DOHH2 (cell line): ENCODE results near the gene DAAM1.
A peak's percentile ranks its signal among the peaks of the same experiment; 100 is the strongest.

Source experiments
- H3F3A ChIP-seq: fragments of 200-600 bp; sonication (generic), shearing (Covaris generic); 2 replicates; pipeline ENCODE4 v1.6.0; 2016; ENCODE audit warnings: antibody characterized with exemption, mild to moderate bottlenecking; ENCODE audit not compliant: control insufficient read depth, insufficient read depth
- H3K27ac ChIP-seq: fragments of 200-600 bp; sonication (generic); 2 replicates; pipeline ENCODE4 v1.5.1; 2014; ENCODE audit warnings: low read depth, mild to moderate bottlenecking, low read length, moderate library complexity
- H3K27me3 ChIP-seq: fragments of 200-600 bp; sonication (generic); 2 replicates; pipeline ENCODE4 v1.6.1; 2014; ENCODE audit warnings: mild to moderate bottlenecking, low read length, mixed read lengths; ENCODE audit not compliant: control insufficient read depth
- H3K36me3 ChIP-seq: fragments of 200-600 bp; sonication (generic); 2 replicates; pipeline ENCODE4 v1.6.1; 2014; ENCODE audit warnings: mild to moderate bottlenecking, low read length, moderate library complexity, mixed read lengths; ENCODE audit not compliant: control insufficient read depth
- H3K4me1 ChIP-seq: fragments of 200-600 bp; sonication (generic); 2 replicates; pipeline ENCODE4 v1.6.1; 2014; ENCODE audit warnings: mild to moderate bottlenecking, low read length, mixed read lengths; ENCODE audit not compliant: control insufficient read depth
- H3K4me2 ChIP-seq: fragments of 200-600 bp; sonication (generic); 2 replicates; pipeline ENCODE4 v1.6.0; 2014; ENCODE audit warnings: mild to moderate bottlenecking, low read length, moderate library complexity
- H3K4me3 ChIP-seq: fragments of 200-600 bp; sonication (generic); 2 replicates; pipeline ENCODE4 v1.5.1; 2014; ENCODE audit warnings: mild to moderate bottlenecking, low read length, mixed read lengths
- H3K79me2 ChIP-seq: fragments of 200-600 bp; sonication (generic); 2 replicates; pipeline ENCODE4 v1.6.1; 2014; ENCODE audit warnings: mild to moderate bottlenecking, low read length, mixed read lengths; ENCODE audit not compliant: control insufficient read depth
- H3K9me2 ChIP-seq: fragments of 200-600 bp; sonication (generic); replicated peaks from 2 replicates; pipeline ENCODE4 v1.6.1; 2014; ENCODE audit warnings: mild to moderate bottlenecking, low read length, mixed read lengths; ENCODE audit not compliant: control insufficient read depth
- H3K9me3 ChIP-seq: fragments of 200-600 bp; sonication (generic); 2 replicates; pipeline ENCODE4 v1.6.1; 2014; ENCODE audit warnings: antibody characterized with exemption, low read length, mixed read lengths; ENCODE audit not compliant: control insufficient read depth, insufficient read depth
- H4K20me1 ChIP-seq: fragments of 200-600 bp; sonication (generic); 2 replicates; pipeline ENCODE4 v1.6.0; 2014; ENCODE audit warnings: low read depth, mild to moderate bottlenecking, antibody characterized with exemption, low read length, moderate library complexity; ENCODE audit not compliant: control insufficient read depth, insufficient read depth
- EZH2phosphoT487 ChIP-seq: fragments of 200-600 bp; sonication (generic); IDR thresholded peaks from 2 replicates; pipeline ENCODE4 v1.6.1; 2017; ENCODE audit warnings: borderline replicate concordance, mild to moderate bottlenecking, antibody characterized with exemption, low read length, moderate library complexity, mixed read lengths
- TF ChIP-seq, protein P1 (sequence below): fragments of 200-600 bp; sonication (generic); IDR thresholded peaks from one replicate; pipeline ENCODE4 v1.5.1; 2014; ENCODE audit warnings: antibody characterized with exemption, mild to moderate bottlenecking, low read depth, low read length; ENCODE audit not compliant: poor library complexity, severe bottlenecking

Gene DAAM1

DNA sequence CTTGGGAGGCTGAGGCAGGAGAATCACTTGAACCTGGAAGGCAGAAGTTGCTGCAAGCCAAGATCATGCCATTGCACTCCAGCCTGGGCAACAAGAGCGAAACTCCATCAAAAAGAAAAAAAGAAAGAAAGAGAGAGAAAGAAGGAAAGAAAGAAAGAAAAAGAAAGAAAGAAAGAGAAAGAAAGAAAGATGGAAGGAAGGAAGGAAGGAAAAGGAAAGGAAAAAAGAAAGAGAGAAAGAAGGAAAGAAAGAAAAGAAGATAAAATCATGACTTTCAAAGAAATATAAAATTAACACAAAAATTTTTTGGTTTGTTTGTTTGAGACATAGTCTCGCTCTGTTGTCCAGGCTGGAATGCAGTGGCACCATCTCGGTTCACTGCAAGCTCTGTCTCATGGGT is 22.2 kb upstream of the DAAM1 start:
- no peak for TF ChIP-seq EZH2phosphoT487
- TF ChIP-seq, protein P1, sequence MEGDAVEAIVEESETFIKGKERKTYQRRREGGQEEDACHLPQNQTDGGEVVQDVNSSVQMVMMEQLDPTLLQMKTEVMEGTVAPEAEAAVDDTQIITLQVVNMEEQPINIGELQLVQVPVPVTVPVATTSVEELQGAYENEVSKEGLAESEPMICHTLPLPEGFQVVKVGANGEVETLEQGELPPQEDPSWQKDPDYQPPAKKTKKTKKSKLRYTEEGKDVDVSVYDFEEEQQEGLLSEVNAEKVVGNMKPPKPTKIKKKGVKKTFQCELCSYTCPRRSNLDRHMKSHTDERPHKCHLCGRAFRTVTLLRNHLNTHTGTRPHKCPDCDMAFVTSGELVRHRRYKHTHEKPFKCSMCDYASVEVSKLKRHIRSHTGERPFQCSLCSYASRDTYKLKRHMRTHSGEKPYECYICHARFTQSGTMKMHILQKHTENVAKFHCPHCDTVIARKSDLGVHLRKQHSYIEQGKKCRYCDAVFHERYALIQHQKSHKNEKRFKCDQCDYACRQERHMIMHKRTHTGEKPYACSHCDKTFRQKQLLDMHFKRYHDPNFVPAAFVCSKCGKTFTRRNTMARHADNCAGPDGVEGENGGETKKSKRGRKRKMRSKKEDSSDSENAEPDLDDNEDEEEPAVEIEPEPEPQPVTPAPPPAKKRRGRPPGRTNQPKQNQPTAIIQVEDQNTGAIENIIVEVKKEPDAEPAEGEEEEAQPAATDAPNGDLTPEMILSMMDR, result no peak
- Histone ChIP-seq H3K36me3 (no peaks in the 10 kb centered on the region), H3K27ac (no peak overlapping the region), H4K20me1 (no peaks in the 10 kb centered on the region), H3K27me3 (no peaks in the 10 kb centered on the region), H3K4me3 (no peak overlapping the region), H3K4me2 (no peak overlapping the region), H3K9me2 (no peaks in the 10 kb centered on the region), H3K9me3 (no peaks in the 10 kb centered on the region), H3K4me1 (no peaks in the 10 kb centered on the region), H3K79me2 (no peaks in the 10 kb centered on the region), H3F3A (no peaks in the 10 kb centered on the region)

DNA sequence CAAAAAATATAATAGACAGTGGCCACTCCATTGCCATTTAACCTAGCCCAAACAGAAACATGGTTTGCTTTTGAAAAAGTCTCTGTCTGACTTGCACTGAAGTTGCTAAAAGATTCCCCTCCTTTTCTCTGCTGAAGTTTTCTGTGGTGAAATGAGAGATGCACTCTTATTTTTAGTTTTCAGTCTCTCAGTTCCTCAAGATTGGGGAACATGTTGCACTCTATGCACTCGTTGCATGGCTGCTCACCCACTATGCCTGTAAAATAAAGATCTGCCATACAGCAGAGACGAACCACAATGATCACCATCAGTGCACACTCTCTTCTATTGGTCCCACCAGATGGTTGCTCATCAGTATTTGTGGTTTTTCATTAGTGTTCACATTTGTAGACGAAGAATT is 13.1 kb upstream of the DAAM1 start:
- H3F3A ChIP-seq, result no peaks in the 10 kb centered on the region
- TF ChIP-seq EZH2phosphoT487, result no peak
- TF ChIP-seq, protein P1, result no peak
- no peaks in the 10 kb centered on the region for H3K36me3 ChIP-seq
- H3K27me3 ChIP-seq, result no peaks in the 10 kb centered on the region
- H3K9me2 ChIP-seq, result no peaks in the 10 kb centered on the region
- peak overlapping the region; percentile 25; the same call in 1 of the 2 replicates for H3K4me3 ChIP-seq
- H3K4me2 ChIP-seq, result peak overlapping the region; percentile 40
- H4K20me1 ChIP-seq, result no peaks in the 10 kb centered on the region
- peaks cover 9% of the 10 kb centered on the region for H3K4me1 ChIP-seq
- H3K9me3 ChIP-seq, result no peaks in the 10 kb centered on the region
- no peaks in the 10 kb centered on the region for H3K79me2 ChIP-seq
- H3K27ac ChIP-seq, result no peak overlapping the region

DNA sequence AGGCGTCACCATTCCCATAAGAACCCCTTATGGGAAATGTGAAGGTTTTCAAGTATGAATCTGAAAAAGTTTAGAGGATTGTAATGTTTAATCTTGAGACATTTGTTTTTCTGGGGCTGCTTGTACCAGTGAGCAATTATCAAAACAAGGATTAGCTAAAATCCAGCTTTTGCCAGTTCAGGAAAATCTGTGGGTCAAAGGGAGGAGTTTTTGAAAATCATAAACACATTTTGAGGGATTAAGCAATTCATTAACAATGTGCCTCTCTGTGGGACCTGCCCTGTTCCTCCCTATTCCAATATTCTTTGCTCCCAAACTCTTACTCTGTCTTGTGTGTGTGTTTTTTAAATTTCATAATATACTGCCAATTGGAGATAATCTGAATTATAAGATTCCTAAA is 11.7 kb upstream of the DAAM1 start:
- Histone ChIP-seq H3K9me3 (no peaks in the 10 kb centered on the region), H3K4me1 (peaks cover 9% of the 10 kb centered on the region), H3F3A (no peaks in the 10 kb centered on the region), H3K36me3 (no peaks in the 10 kb centered on the region), H3K9me2 (no peaks in the 10 kb centered on the region), H3K79me2 (no peaks in the 10 kb centered on the region), H3K27me3 (no peaks in the 10 kb centered on the region), H3K4me2 (no peak overlapping the region), H4K20me1 (no peaks in the 10 kb centered on the region), H3K4me3 (no peak overlapping the region), H3K27ac (no peak overlapping the region)
- TF ChIP-seq EZH2phosphoT487, result no peak
- TF ChIP-seq, protein P1, result no peak

DNA sequence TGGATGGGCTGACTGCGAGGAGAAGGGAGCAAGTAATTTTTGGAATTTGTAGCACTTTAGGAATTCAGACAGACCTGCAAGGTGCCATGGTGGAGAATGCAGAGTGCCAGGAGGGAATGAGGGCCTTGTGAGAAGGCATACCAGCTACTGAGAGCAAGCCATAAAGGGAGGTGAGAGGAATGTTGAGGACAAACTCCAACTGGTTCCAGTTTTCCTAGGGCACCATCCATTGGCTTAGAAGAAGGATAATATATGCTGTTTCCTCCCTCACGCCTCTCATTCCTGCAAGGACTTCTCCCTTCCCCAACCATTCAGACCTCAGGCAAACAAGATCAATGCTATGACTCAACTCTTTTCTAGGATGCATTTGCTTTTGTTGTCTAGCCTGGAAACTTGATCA is 11.2 kb upstream of the DAAM1 start:
- no peak overlapping the region for H3K27ac ChIP-seq
- peaks cover 9% of the 10 kb centered on the region for H3K4me1 ChIP-seq
- H3K9me2 ChIP-seq, result no peaks in the 10 kb centered on the region
- H3K79me2 ChIP-seq, result no peaks in the 10 kb centered on the region
- no peak overlapping the region for H3K4me2 ChIP-seq
- H3K4me3 ChIP-seq, result no peak overlapping the region
- H4K20me1 ChIP-seq, result no peaks in the 10 kb centered on the region
- no peaks in the 10 kb centered on the region for H3K9me3 ChIP-seq
- no peaks in the 10 kb centered on the region for H3K27me3 ChIP-seq
- H3F3A ChIP-seq, result no peaks in the 10 kb centered on the region
- TF ChIP-seq, protein P1, result no peak
- TF ChIP-seq EZH2phosphoT487, result no peak
- H3K36me3 ChIP-seq, result no peaks in the 10 kb centered on the region
